ENCODE measurements around the gene HUS1B.

- TF ChIP-seq CTCF (IDR thresholded peaks at IDR 0.05; ENCODE audit: low read depth, low read length, poor library complexity, severe bottlenecking) (no peak), EZH2phosphoT487 (IDR thresholded peaks at IDR 0.05; ENCODE audit: borderline replicate concordance, low read length) (no peak)
Observed at GRCh38 chr6:677919-678318, 21.0 kb upstream of the HUS1B start.
